DMS 273 (cell line): ENCODE results near the gene ZNF282.
A peak's percentile ranks its signal among the peaks of the same experiment; 100 is the strongest.

Source experiments
- DNase-seq: peaks from one replicate; lab custom pipeline; 2025; ENCODE audit not compliant: unreplicated experiment; lab: John Stamatoyannopoulos, UW

Gene ZNF282

GRCh38 chr7:149195180-149196150 lies at the start of gene ZNF282:
TSS of gene ZNF282 (plus strand) at chr7:149195546. CDS start at chr7:149195590, 44 bp downstream.
- peak; percentile 100 for DNase-seq

- peak; percentile 99 for DNase-seq
Observed at GRCh38 chr7:149147072-149147751, 48.1 kb upstream of the ZNF282 start, which contains the start of gene ZNF398. TSS of gene ZNF398 (plus strand) at chr7:149147453. CDS start at chr7:149147743, 290 bp downstream.

GRCh38 chr7:149147752-149148653 lies 47.3 kb upstream of the ZNF282 start:
- peak; percentile 93 for DNase-seq

- DNase-seq: no peak
Observed at GRCh38 chr7:149150981-149151380, 44.4 kb upstream of the ZNF282 start.

- no peak for DNase-seq
Observed at GRCh38 chr7:149153346-149153745, 42.0 kb upstream of the ZNF282 start.

GRCh38 chr7:149154056-149154455 lies 41.3 kb upstream of the ZNF282 start:
- DNase-seq: no peak

- no peak for DNase-seq
Observed at GRCh38 chr7:149156898-149157297, 38.4 kb upstream of the ZNF282 start.

GRCh38 chr7:149161241-149161848 lies 34.0 kb upstream of the ZNF282 start:
- DNase-seq: no peak

GRCh38 chr7:149166142-149166541 lies 29.2 kb upstream of the ZNF282 start:
- no peak for DNase-seq

- DNase-seq: no peak
Observed at GRCh38 chr7:149166630-149167352, 28.6 kb upstream of the ZNF282 start.

GRCh38 chr7:149171892-149172533 lies 23.3 kb upstream of the ZNF282 start:
- DNase-seq: no peak

- no peak for DNase-seq
Observed at GRCh38 chr7:149172534-149172920, 22.8 kb upstream of the ZNF282 start.

- DNase-seq: no peak
Observed at GRCh38 chr7:149175150-149175549, 20.2 kb upstream of the ZNF282 start.

- no peak for DNase-seq
Observed at GRCh38 chr7:149179241-149179640, 16.1 kb upstream of the ZNF282 start.

- no peak for DNase-seq
Observed at GRCh38 chr7:149180722-149181449, 14.5 kb upstream of the ZNF282 start.

GRCh38 chr7:149181450-149181790 lies 13.9 kb upstream of the ZNF282 start:
- no peak for DNase-seq

- no peak for DNase-seq
Observed at GRCh38 chr7:149184274-149184673, 11.1 kb upstream of the ZNF282 start.

GRCh38 chr7:149188213-149188612 lies 7.1 kb upstream of the ZNF282 start:
- DNase-seq: no peak
